Activated CD8-positive, alpha-beta memory T cell treated with anti-CD3 and anti-CD28 coated beads for 4 hours (primary cell): ENCODE data around the gene HOXA11.

Experiments used
- DNase-seq, 2 donors: peaks; one replicate each; pipeline ENCODE4 v3.0.0-alpha.2; 2020; ENCODE audit warnings: low read depth in 2 of 2

Gene HOXA11

DNA sequence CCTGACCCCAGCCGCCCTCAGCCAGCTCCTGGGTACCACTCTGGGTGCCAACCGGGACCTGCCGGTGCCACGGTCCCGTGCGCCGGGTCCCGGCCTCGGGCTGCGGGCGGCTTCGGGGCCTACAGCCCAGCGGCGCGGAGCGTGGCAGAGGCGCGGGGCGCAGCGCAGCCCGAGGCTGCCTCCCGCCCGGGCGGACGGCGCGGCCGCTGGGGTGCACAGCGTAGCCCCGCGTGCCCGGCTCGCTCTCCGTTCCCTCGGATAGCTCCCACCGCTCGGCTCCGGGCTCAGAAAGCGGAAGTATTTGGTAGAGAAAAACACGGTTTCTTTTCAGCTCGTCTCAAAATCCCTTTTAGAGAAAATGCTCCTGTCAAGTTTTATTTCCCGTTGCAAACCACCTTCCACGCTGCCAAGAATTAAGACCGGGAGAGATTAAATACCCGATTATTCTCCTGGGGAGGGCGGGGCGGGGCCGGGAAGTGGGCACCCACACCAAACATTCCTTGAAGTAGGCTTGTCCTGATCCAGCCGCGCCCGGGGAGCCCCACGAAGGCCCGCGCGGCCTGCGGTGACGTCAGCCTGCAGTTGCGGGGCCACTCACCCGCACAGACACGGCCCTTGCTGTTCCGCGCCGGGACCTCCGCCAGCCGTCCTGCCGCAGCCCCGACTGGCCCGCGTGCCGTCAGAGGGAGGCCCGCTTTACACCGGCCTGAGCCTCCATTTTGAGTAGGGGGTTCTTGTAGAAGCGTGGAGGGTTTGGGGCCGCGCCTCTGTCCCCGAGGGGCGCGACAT lies 7.7 kb upstream of the HOXA11 start:
- no peak for DNase-seq

- no peak for DNase-seq
These were observed 7.0 kb upstream of the HOXA11 start for GRCh38 chr7:27191833-27192545.

GRCh38 chr7:27191161-27191731 lies 6.2 kb upstream of the HOXA11 start:
- no peak for DNase-seq

- no peak for DNase-seq
These were observed 5.1 kb upstream of the HOXA11 start for GRCh38 chr7:27189997-27190748.

DNA sequence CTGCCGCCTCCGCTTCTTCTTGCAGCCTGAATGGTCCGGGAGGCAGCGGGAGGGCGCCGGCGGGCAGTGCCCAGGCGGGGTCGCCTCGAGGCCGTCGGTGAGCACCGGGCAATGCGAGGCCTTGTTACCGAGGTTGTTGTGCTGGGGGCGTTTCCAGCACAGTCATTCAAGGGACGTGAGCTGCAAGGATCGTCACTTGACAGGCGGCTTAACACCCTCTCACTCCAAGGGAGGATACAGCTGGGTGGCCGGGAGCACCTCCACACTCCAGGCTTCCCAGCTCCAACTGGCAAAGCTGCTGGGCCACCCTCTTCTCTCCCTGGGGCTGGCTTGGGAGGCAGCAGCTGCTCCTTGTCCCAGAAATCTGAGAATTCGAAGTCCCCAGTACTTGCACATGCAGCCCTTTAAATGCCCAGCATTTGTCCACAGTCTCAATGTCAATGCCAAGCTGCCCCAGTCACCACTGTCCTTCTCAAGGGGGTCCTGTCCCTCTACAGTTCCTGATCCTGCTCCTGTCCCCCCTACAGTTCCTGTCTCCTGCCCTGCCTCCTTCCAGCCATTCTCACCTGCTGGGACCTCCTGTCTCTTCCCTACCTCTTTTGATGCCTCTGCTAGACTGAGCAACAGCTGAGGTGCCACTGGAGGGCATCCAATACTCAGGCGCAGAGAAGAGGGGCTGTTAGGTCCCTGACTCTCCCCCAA lies 4.4 kb upstream of the HOXA11 start:
- no peak for DNase-seq

- no peak for DNase-seq
These were observed 3.6 kb upstream of the HOXA11 start for GRCh38 chr7:27188386-27189294.

- no peak for DNase-seq
These were observed 2.7 kb upstream of the HOXA11 start for GRCh38 chr7:27187475-27188385.

- no peak for DNase-seq
These were observed 1.8 kb upstream of the HOXA11 start for GRCh38 chr7:27186668-27187474.

DNA sequence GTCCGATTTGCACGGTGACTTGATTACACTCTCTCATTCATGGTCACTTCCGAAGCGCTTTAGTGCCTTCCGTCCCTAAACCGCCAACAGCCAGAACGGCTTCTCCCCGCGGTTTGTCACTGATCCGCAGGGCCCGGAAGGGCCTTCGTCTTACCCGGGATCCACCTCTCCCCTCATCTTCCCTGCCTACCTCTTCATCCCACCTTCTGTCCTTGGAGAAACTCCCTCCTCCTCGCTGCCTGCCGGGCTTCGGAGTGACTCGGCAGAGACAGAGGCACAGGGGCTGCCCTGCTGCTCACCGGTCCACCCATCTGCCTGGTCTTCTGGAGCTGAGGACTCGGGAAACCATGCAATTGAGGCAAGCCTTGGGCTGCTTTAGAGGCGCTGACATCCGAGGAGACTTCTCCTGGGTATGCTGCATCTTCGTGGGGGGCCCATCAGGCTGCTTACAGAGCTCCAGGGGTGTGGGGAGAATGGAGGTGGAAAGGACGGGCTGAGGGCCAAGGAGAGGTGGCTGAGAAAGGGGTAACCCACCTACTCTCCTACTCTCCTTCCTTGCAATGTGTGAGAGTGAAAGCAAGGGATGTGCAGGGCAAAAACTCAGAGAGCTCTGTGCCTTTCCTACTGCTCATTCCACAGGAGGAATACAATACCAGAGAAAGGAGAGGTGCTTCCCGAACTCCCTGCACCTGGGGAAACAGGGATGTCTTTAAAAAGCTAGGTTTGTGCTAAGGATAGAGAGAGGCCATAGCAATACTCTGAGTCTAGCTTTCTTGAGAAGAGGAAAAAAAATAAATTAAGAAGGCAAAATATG lies 1.0 kb upstream of the HOXA11 start:
- DNase-seq = no peak

GRCh38 chr7:27184337-27185012 lies 557 bp downstream of the HOXA11 start:
- no peak for DNase-seq

GRCh38 chr7:27183682-27184336 lies 1.2 kb downstream of the HOXA11 start:
- DNase-seq = no peak

DNA sequence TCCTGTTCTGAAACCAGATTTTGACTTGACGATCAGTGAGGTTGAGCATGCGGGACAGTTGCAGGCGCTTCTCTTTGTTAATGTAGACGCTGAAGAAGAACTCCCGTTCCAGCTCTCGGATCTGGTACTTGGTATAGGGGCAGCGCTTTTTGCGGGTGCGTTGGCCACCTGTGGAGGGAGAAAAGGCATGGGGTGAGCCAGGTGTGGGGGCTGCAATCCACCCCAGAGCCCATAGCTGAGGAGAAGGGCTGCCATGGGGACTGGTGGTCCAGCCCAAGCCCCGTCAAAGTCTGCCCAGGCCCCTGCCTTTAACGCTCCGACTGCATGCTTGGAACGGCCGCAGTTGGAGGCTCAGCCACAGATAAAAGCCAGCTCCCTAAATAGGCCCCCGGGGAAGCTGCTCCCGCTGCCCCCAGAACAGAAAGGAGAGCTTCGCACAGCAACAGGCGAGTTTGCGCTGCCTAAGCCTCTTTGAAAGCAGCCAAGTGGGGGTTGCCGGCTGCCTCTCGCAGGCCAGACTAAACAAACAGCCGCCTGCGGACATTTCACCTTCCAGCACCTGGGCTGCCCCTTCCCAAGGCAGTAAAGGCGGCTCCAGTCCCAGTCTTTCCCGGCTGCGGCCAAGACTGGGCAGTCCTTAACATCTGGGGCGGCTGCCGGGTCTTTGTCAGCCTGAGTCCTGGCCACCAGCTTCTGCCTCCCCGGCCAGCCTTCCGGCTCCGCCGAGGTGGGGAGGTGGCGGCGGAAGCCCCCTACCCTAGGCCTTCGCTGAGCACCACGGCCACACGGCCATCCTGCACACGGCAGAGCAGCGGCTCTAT lies 2.0 kb downstream of the HOXA11 start:
- no peak for DNase-seq

- DNase-seq = no peak
These were observed 2.7 kb downstream of the HOXA11 start for GRCh38 chr7:27182285-27182841.

DNA sequence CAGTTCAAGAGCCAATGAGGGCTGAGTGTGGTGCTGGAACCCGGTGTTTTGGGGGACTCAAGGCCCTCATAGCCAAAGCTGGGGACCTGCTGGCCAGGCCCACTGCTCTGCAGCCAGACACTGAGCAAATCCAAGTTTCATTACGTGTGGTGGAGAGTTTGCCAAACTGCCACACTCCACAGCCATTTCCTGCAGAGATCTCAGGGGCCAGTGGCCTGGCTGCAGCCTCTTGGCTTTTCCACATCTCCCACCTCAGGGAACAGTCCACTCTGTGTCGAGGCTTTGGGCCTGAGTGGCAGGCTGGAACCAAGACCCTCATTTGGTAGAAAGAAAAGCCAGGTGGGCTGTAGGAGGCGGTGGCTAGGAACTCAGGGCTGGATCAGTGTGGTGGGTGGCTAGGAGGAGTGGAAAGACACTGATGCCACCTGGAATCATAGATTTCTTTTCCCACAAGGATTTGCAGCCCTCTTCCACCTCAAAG lies 3.2 kb downstream of the HOXA11 start:
- DNase-seq = no peak
